Dermis blood vessel endothelial cell (primary cell): ENCODE results near the gene THAP4. TPM values are rescaled to one million over a fixed set of nuclear protein-coding genes. Genes with fewer than 3 reads are reported as not detected.

Experiments used
- DNase-seq: peaks from one replicate; pipeline ENCODE4 v3.0.0; 2010
- total RNA-seq: library from RNA; depleted of rRNA; stranded (reverse); fragments of >200 nt; gene quantifications from 2 replicates; pipeline ENCODE4 v1.2.3, GENCODE V29; 2014

THAP4 gene
- total RNA-seq, 1 donor from 2014 or later, result 37.8 TPM

- no peak for DNase-seq
Observed at GRCh38 chr2:241545523-241546473, 91.2 kb downstream of the THAP4 start.

GRCh38 chr2:241545106-241545505 lies 91.9 kb downstream of the THAP4 start:
- peak; percentile 70 for DNase-seq

- DNase-seq, result no peak
Observed at GRCh38 chr2:241542278-241542605, 94.7 kb downstream of the THAP4 start.

DNA sequence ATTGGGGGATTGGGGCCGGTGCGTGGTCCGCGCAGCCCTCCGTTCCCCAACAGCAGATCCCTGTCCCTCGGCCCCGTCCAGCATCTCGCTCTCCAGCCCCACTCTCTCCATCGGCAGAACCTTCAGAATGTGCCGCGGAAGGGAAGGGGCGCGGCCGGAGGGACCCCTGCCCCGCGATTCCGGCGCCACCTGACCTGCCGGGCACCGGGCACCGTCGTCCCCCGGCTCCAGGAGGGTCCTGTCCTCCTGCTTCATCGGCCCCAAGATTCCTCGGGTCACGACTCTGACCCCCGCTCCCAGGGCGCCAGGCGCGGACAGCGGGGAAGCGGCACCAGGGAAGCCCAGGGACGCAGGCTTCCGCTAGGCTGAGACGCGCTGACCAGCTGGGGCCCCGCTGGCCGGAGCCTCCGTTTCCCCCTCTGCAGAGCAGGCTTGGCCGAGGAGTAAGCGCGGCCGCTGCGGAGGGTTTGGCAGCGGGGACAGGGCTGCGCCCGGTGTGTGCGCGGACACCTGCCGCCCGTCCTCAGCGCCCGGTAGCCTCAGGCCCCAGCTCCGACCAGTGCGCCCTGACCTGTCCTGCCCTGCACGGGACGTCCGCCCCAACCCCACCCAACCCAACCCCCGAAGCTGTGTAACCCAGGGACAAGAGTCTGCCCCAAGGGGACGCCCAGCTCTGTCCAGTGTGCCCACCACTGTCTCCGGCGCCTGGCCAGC lies 95.2 kb downstream of the THAP4 start:
- DNase-seq, result no peak

- peak; percentile 76 for DNase-seq
Observed at GRCh38 chr2:241540771-241541561, 96.0 kb downstream of the THAP4 start.

- DNase-seq, result no peak
Observed at GRCh38 chr2:241540401-241540770, 96.6 kb downstream of the THAP4 start.

- DNase-seq, result no peak
Observed at GRCh38 chr2:241539616-241540374, 97.2 kb downstream of the THAP4 start.

- DNase-seq, result no peak
Observed at GRCh38 chr2:241538838-241539615, 97.9 kb downstream of the THAP4 start.

GRCh38 chr2:241535871-241536655 lies 100.9 kb downstream of the THAP4 start:
- no peak for DNase-seq

DNA sequence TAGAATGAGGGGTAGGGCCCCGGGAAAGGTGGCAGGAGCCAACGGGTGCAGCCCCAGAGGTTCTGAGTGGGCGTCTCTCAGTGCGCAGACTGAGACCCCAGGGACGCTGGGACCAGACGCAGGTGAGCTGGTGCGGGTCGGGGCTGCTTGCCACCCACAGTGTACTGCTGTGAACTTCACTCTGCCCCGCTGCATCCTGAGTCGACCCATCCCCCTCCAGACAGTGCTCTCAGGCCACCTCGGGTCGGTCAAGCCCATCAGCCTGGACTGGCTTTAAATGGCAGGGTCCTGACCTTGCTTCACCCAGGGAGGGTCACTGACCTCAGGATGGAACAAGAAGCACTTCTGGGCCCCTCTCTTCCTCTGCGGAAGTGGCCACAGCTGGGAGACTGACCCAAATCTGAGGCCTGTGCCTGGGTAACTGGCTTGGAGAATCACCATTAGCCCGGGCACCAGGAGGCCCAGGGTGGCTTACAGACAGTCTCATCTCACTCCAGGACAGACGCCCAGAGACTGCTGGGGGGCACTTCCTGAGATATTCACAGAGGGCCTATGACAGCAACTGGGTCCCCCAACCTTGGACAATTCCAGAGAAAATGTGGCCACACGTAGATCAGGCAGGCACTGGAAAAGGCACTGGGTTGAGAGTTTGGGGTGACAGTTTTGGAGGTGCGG lies 102.1 kb downstream of the THAP4 start:
- no peak for DNase-seq

Other genes starting within 250 kb of the THAP4 start
- 445 and 536 TPM in 2 replicates for gene STK25, start 128.6 kb downstream of the THAP4 start, total RNA-seq
- 88.1 and 99.4 TPM in 2 replicates for gene BOK, start 78.4 kb downstream of the THAP4 start, total RNA-seq
- gene ATG4B, start 535 bp upstream of the THAP4 start, total RNA-seq, result 66.4 and 88.5 TPM in 2 replicates
- 36.2 and 68.2 TPM in 2 replicates for gene DTYMK, start 49.7 kb upstream of the THAP4 start, total RNA-seq
- 23.7 and 24.8 TPM in 2 replicates for gene ING5, start 64.9 kb upstream of the THAP4 start, total RNA-seq
- 12.5 and 19.4 TPM in 2 replicates for gene D2HGDH, start 97.5 kb upstream of the THAP4 start, total RNA-seq
- not detected in 2 replicates for gene GAL3ST2, start 139.7 kb upstream of the THAP4 start, total RNA-seq
- gene NEU4, start 172.0 kb upstream of the THAP4 start, total RNA-seq, result not detected in 2 replicates
- gene PDCD1, start 221.7 kb upstream of the THAP4 start, total RNA-seq, result not detected in 2 replicates
- not detected in 2 replicates for gene RTP5, start 232.6 kb upstream of the THAP4 start, total RNA-seq